NCI-H524 treated with DMSO at 0.1 percent for 48 hours (cell line): Measurements from ENCODE around the gene GNB1L.

Experiments used
- DNase-seq: peaks from one replicate; lab custom pipeline; 2025; lab: John Stamatoyannopoulos, UW

GNB1L gene

GRCh38 chr22:19823191-19823901 is 31.3 kb downstream of the GNB1L start:
- no peak for DNase-seq

- no peak for DNase-seq
Measured at GRCh38 chr22:19822301-19823117, 32.2 kb downstream of the GNB1L start.

GRCh38 chr22:19821523-19822300 is 33.0 kb downstream of the GNB1L start:
- DNase-seq, result no peak

GRCh38 chr22:19820880-19821522 is 33.7 kb downstream of the GNB1L start:
- DNase-seq, result no peak

GRCh38 chr22:19819911-19820879 is 34.5 kb downstream of the GNB1L start:
- no peak for DNase-seq

GRCh38 chr22:19819208-19819910 is 35.3 kb downstream of the GNB1L start:
- no peak for DNase-seq

GRCh38 chr22:19818324-19819207 is 36.1 kb downstream of the GNB1L start:
- no peak for DNase-seq

- no peak for DNase-seq
Measured at GRCh38 chr22:19816372-19817119, 38.1 kb downstream of the GNB1L start.

- no peak for DNase-seq
Measured at GRCh38 chr22:19815823-19816290, 38.8 kb downstream of the GNB1L start.

GRCh38 chr22:19815093-19815822 is 39.4 kb downstream of the GNB1L start:
- DNase-seq, result no peak

- DNase-seq, result no peak
Measured at GRCh38 chr22:19814428-19814827, 40.2 kb downstream of the GNB1L start.

- no peak for DNase-seq
Measured at GRCh38 chr22:19812910-19813309, 41.8 kb downstream of the GNB1L start.

GRCh38 chr22:19811811-19812771 is 42.6 kb downstream of the GNB1L start:
- DNase-seq, result no peak

GRCh38 chr22:19811211-19811621 is 43.5 kb downstream of the GNB1L start:
- DNase-seq, result no peak

- no peak for DNase-seq
Measured at GRCh38 chr22:19810381-19811201, 44.1 kb downstream of the GNB1L start.

- no peak for DNase-seq
Measured at GRCh38 chr22:19809741-19810140, 44.9 kb downstream of the GNB1L start.
